Vagina (tissue), 2 donors: Measurements from ENCODE around the gene TRIM33.
"Not testable (repeated sequence)": the region's sequence is repeated elsewhere in the genome, so short reads cannot be mapped to it uniquely, and the experiment has no call there.

ENCODE experiments used
- POLR2AphosphoS5 ChIP-seq, 2 donors: sonication (generic); formaldehyde crosslinking; IDR thresholded peaks; one replicate each; pipeline ENCODE4 v1.9.0; 2017; ENCODE audit warnings: antibody characterized with exemption in 2 of 2, mild to moderate bottlenecking in 2 of 2, low read depth in 1 of 2; ENCODE audit not compliant: insufficient read depth in 1 of 2
- TF ChIP-seq, protein P1 (sequence below), 3 experiments: fragments of 450-650 bp in 2 of 3; fragments of 200-600 bp in 1 of 3; sonication (generic) in 1 of 3; IDR thresholded peaks; one replicate each; pipeline ENCODE4 v1.5.1; 2017 to 2019; ENCODE audit warnings: antibody characterized with exemption in 3 of 3, mild to moderate bottlenecking in 2 of 3, moderate library complexity in 2 of 3

DNA sequence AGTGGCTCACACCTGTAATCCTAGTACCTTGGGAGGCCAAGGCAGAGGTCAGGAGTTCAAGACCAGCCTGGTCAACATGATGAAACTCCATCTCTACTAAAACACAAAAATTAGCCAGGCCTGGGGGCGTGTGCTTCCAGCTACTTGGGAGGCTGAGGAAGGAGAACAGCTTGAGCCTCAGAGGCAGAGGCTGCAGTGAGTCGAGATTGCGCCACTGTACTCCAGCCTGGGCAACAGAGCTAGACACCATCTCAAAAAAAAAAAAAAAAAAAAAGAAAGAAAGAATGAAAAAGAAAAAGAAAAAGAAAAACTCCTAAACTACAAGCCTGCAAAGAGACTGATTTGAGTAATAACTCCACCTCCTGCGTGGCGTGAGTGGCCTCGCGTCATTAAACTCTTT, 92.1 kb downstream of the TRIM33 start:
- TF ChIP-seq, protein P1, sequence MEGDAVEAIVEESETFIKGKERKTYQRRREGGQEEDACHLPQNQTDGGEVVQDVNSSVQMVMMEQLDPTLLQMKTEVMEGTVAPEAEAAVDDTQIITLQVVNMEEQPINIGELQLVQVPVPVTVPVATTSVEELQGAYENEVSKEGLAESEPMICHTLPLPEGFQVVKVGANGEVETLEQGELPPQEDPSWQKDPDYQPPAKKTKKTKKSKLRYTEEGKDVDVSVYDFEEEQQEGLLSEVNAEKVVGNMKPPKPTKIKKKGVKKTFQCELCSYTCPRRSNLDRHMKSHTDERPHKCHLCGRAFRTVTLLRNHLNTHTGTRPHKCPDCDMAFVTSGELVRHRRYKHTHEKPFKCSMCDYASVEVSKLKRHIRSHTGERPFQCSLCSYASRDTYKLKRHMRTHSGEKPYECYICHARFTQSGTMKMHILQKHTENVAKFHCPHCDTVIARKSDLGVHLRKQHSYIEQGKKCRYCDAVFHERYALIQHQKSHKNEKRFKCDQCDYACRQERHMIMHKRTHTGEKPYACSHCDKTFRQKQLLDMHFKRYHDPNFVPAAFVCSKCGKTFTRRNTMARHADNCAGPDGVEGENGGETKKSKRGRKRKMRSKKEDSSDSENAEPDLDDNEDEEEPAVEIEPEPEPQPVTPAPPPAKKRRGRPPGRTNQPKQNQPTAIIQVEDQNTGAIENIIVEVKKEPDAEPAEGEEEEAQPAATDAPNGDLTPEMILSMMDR (IDR thresholded peaks at IDR 0.05), result not testable (repeated sequence)
- not testable (repeated sequence) for TF ChIP-seq POLR2AphosphoS5 (IDR thresholded peaks at IDR 0.05; ENCODE audit: insufficient read depth in 1 of 2, low read depth in 1 of 2)
